C4-2B (cell line): ENCODE results near the gene PCSK5.

Experiments
- ZFX ChIP-seq: fragments of 450-650 bp; IDR thresholded peaks from 2 replicates; pipeline ENCODE4 v1.6.1; 2017
- TF ChIP-seq, protein P1 (sequence below): fragments of 450-650 bp; conservative IDR thresholded peaks from 2 replicates; pipeline ENCODE4 v1.5.1; 2017; ENCODE audit warnings: mild to moderate bottlenecking

DNA sequence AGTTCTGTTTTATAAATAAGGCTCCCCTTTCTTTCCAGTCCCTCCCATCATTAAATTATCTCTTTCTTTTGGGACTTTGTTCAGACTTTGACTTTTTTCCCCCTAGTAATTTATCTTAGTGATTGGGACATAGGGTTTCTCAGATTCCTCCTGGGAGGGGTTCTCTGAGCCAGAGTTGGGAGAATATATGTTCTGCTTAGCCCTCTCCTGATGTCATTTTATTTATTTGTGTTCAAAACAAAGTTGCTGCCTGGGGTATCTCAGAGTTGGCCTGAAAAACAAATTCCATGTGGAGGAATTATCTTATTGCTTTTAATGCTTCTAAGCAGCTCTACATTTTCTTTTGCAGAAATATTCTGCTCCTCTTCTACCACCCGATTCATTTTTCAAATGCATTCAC lies 211.0 kb downstream of the PCSK5 start:
- TF ChIP-seq, protein P1, sequence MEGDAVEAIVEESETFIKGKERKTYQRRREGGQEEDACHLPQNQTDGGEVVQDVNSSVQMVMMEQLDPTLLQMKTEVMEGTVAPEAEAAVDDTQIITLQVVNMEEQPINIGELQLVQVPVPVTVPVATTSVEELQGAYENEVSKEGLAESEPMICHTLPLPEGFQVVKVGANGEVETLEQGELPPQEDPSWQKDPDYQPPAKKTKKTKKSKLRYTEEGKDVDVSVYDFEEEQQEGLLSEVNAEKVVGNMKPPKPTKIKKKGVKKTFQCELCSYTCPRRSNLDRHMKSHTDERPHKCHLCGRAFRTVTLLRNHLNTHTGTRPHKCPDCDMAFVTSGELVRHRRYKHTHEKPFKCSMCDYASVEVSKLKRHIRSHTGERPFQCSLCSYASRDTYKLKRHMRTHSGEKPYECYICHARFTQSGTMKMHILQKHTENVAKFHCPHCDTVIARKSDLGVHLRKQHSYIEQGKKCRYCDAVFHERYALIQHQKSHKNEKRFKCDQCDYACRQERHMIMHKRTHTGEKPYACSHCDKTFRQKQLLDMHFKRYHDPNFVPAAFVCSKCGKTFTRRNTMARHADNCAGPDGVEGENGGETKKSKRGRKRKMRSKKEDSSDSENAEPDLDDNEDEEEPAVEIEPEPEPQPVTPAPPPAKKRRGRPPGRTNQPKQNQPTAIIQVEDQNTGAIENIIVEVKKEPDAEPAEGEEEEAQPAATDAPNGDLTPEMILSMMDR, result no peak
- no peak for TF ChIP-seq ZFX
